Natural killer cell (primary cell): ENCODE results near the gene VWA3B. TPM values are rescaled to one million over a fixed set of nuclear protein-coding genes. Genes with fewer than 3 reads are reported as not detected.

Source experiments
- ATAC-seq, 3 donors: fragments of 150-1000 bp in 2 of 3; fragments of 200-7000 bp in 1 of 3; cut with Tn5 transposase; 1 replicate in 1 of 3; 2 replicates in 2 of 3; pipeline ENCODE4 v1.10.0; 2021; ENCODE audit warnings: mild to moderate bottlenecking in 2 of 3, moderate library complexity in 2 of 3
- DNase-seq, 2 donors: peaks; one replicate each; pipeline versions ENCODE4 v3.0.0 to v3.0.0-alpha.2; 2013 to 2021; ENCODE audit warnings: mixed read lengths in 1 of 2
- H3K27ac ChIP-seq: one replicate; pipeline ENCODE4 v1.5.1; 2013; ENCODE audit warnings: mild to moderate bottlenecking, low read length
- H3K27me3 ChIP-seq: one replicate; pipeline ENCODE4 v1.6.1; 2013; ENCODE audit warnings: low read length; ENCODE audit not compliant: control insufficient read depth, insufficient read depth
- H3K36me3 ChIP-seq: one replicate; pipeline ENCODE4 v1.6.1; 2013; ENCODE audit warnings: low read length; ENCODE audit not compliant: control insufficient read depth, insufficient read depth
- H3K4me1 ChIP-seq: one replicate; pipeline ENCODE4 v1.6.1; 2013; ENCODE audit warnings: low read length; ENCODE audit not compliant: control insufficient read depth, insufficient read depth
- H3K4me3 ChIP-seq: one replicate; pipeline ENCODE4 v1.5.1; 2013; ENCODE audit warnings: low read length
- H3K9me3 ChIP-seq: one replicate; pipeline ENCODE4 v1.6.1; 2013; ENCODE audit warnings: low read length; ENCODE audit not compliant: control insufficient read depth, insufficient read depth
- H3K27ac Mint-ChIP-seq, 2 donors: one replicate each; pipeline ENCODE4 v1.8.0; 2022; ENCODE audit warnings: mild to moderate bottlenecking in 2 of 2, mixed read lengths in 2 of 2, moderate library complexity in 1 of 2
- H3K27me3 Mint-ChIP-seq, 2 donors: one replicate each; pipeline ENCODE4 v1.8.0; 2022; ENCODE audit warnings: low read depth in 2 of 2, mixed read lengths in 2 of 2
- H3K36me3 Mint-ChIP-seq: one replicate; pipeline ENCODE4 v1.8.0; 2022; ENCODE audit warnings: mixed read lengths
- H3K4me1 Mint-ChIP-seq, 2 donors: one replicate each; pipeline ENCODE4 v1.8.0; 2022; ENCODE audit warnings: mixed read lengths in 2 of 2
- H3K4me3 Mint-ChIP-seq: one replicate; pipeline ENCODE4 v1.8.0; 2022; ENCODE audit warnings: mild to moderate bottlenecking, moderate library complexity, mixed read lengths
- H3K9me3 Mint-ChIP-seq, 2 donors: one replicate each; pipeline ENCODE4 v1.8.0; 2022; ENCODE audit warnings: mixed read lengths in 2 of 2
- CTCF ChIP-seq: fragments of 200-600 bp; IDR thresholded peaks from one replicate; pipeline ENCODE4 v1.8.0; 2022; ENCODE audit warnings: antibody characterized with exemption
- WGBS: methylation state at CpG from one replicate; pipeline ENCODE4 v1.1.7; 2013; ENCODE audit warnings: missing lambda C conversion rate; ENCODE audit not compliant: insufficient coverage; 5-methylcytosine and 5-hydroxymethylcytosine counted together
- intact Hi-C: fragments of 100-400 bp; cut with micrococcal nuclease; formaldehyde crosslinking; loops from one replicate; pipeline ENCODE4 v1.14.2; 2022
- total RNA-seq, 4 donors: library from RNA; stranded (reverse); fragments of 120-200 nt in 1 of 4; gene quantifications; one replicate each; pipeline versions ENCODE4 v1.2.3 to v1.2.4, GENCODE V29; 2013 to 2022

VWA3B gene
- total RNA-seq, 3 donors from 2014 or later (not counting 1 experiment from before 2014, with no cell fraction given): not detected

DNA sequence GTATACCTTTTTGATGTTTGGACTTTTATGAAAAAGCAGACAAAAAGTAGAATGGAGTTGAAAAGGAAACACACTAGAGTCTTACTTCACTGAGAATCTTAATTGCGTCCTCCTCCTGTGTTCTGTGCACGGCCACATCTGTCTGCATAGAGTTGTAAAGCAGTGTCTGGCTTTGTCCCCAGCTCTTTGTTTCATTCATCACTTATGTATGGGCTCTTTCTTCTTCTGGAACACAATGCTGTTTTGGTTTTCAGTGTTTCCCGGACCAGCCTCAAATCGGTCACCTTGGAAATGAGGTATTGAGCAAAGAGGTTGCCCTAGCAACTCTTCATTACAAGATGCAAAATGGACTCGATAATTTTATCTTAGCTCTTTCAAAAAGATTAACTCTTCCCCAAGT, 155.0 kb downstream of the VWA3B start:
- no peaks in the 10 kb centered on the region for H3K9me3 ChIP-seq
- no peak overlapping the region for H3K4me3 Mint-ChIP-seq
- H3K4me3 ChIP-seq: no peak overlapping the region
- peaks cover 19 to 24% of the 10 kb centered on the region in 2 donors for H3K27me3 Mint-ChIP-seq
- H3K4me1 ChIP-seq: no peaks in the 10 kb centered on the region
- no peaks in the 10 kb centered on the region for H3K4me1 Mint-ChIP-seq
- H3K9me3 Mint-ChIP-seq: no peaks in the 10 kb centered on the region
- DNase-seq (no peak), ATAC-seq (no peak)
- no peak for TF ChIP-seq CTCF
- H3K36me3 Mint-ChIP-seq: no peaks in the 10 kb centered on the region
- H3K36me3 ChIP-seq: no peaks in the 10 kb centered on the region
- 95% methylated on average over 2 of the region's 5 CpGs for WGBS
- no peak overlapping the region for H3K27ac Mint-ChIP-seq
- no peaks in the 10 kb centered on the region for H3K27me3 ChIP-seq
- intact Hi-C loops: no loop called here
- H3K27ac ChIP-seq: no peak overlapping the region

- DNase-seq: no peak
- H3K27ac Mint-ChIP-seq: no peak overlapping the region
- H3K36me3 ChIP-seq: no peaks in the 10 kb centered on the region
- H3K4me3 ChIP-seq: no peak overlapping the region
- WGBS: 72% methylated on average over 3 of the region's 4 CpGs
- ATAC-seq: no peak
- H3K27me3 Mint-ChIP-seq: peaks cover 18 to 23% of the 10 kb centered on the region in 2 donors
- H3K4me3 Mint-ChIP-seq: no peak overlapping the region
- no peak for TF ChIP-seq CTCF
- no peaks in the 10 kb centered on the region for H3K27me3 ChIP-seq
- no peak overlapping the region for H3K27ac ChIP-seq
- no peaks in the 10 kb centered on the region for H3K4me1 Mint-ChIP-seq
- H3K36me3 Mint-ChIP-seq: no peaks in the 10 kb centered on the region
- H3K9me3 ChIP-seq: no peaks in the 10 kb centered on the region
- intact Hi-C loops: no loop called here
- no peaks in the 10 kb centered on the region for H3K4me1 ChIP-seq
- peaks cover 0 to 4% of the 10 kb centered on the region in 2 donors for H3K9me3 Mint-ChIP-seq
These were observed 158.5 kb downstream of the VWA3B start for GRCh38 chr2:98245491-98245890.

GRCh38 chr2:98247383-98247782, 160.4 kb downstream of the VWA3B start:
- ATAC-seq: no peak
- Mint-ChIP-seq H3K27ac (no peak overlapping the region), H3K9me3 (peaks cover 0 to 4% of the 10 kb centered on the region in 2 donors), H3K4me3 (no peak overlapping the region), H3K4me1 (peaks cover 2% of the 10 kb centered on the region in 2 donors), H3K27me3 (peaks cover 14 to 18% of the 10 kb centered on the region in 2 donors), H3K36me3 (no peaks in the 10 kb centered on the region)
- TF ChIP-seq CTCF: no peak
- no peak for DNase-seq
- H3K4me3 ChIP-seq: no peak overlapping the region
- peaks cover 4% of the 10 kb centered on the region for H3K4me1 ChIP-seq
- H3K27ac ChIP-seq: no peak overlapping the region
- H3K9me3 ChIP-seq: no peaks in the 10 kb centered on the region
- H3K36me3 ChIP-seq: no peaks in the 10 kb centered on the region
- intact Hi-C loops: no loop called here
- H3K27me3 ChIP-seq: no peaks in the 10 kb centered on the region

DNA sequence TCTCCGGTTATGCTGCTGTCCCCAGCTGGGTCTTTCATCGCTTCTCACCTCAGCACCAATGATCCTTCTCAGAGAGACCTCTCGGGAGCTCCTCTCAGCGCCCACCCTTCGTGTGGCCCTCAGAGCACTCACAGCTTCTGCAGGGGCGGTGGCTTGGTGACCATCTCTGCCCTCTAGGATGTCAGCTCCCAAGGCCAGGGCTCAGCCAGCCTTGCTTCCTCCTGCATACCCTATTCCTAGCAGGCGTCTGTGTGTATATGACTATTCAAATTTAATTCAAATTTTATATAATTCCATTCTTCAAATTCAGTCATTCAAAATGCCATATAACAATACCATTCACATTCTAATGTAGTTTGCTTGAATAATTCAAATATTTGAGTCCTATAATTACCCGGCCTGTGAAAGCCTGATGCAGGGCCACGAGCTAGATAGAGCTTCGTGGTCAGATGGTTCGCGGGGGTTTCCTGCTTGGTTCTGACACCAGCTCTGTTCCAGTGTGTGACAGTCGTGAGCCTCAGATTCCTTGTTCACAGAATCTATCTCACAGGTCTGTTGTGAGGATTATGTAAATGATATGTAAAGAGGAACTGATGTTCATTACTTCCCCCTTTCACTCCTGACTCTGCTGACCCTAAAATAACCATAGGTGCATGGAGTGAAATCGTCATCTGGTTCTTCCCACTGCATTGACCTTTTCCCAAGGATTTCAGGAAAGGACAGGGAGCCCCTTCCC, 165.2 kb downstream of the VWA3B start:
- peak in 2 of 3 donors; percentile 46 to 73 for ATAC-seq
- Histone ChIP-seq H3K36me3 (no peaks in the 10 kb centered on the region), H3K27ac (no peak overlapping the region), H3K9me3 (no peaks in the 10 kb centered on the region), H3K4me3 (no peak overlapping the region), H3K4me1 (peaks cover 4% of the 10 kb centered on the region), H3K27me3 (no peaks in the 10 kb centered on the region)
- no peak for TF ChIP-seq CTCF
- Mint-ChIP-seq H3K27me3 (peaks cover 18 to 19% of the 10 kb centered on the region in 2 donors), H3K9me3 (peaks cover 0 to 4% of the 10 kb centered on the region in 2 donors), H3K27ac (no peak overlapping the region), H3K4me1 (peaks cover 6% of the 10 kb centered on the region in 2 donors), H3K4me3 (no peak overlapping the region), H3K36me3 (no peaks in the 10 kb centered on the region)
- intact Hi-C loops: loop anchor here (5.0 kb wide), 1 partner anchor 445 kb away; no protein-coding TSS in a partner anchor
- WGBS: 60% methylated on average over 13 of the region's 14 CpGs
- peak in 1 of 2 donors; percentile 5 for DNase-seq
